ENCODE data around the gene MATN3. TPM values are rescaled to one million over a fixed set of nuclear protein-coding genes. Genes with fewer than 3 reads are reported as not detected.

Gene MATN3
- total and polyA plus RNA-seq, 2 of the 13 experiments (the other 11 are each of a cell fraction or from before 2014, with no cell fraction given) = 36.1 to 208 TPM

GRCh38 chr2:20012032-20012281 lies 511 bp downstream of the MATN3 start:
- Histone ChIP-seq H3K27ac (ENCODE audit: extremely low read length, insufficient read depth, low read length) (peak overlapping the region; percentile 72), H3K27me3 (ENCODE audit: control insufficient read depth in 1 of 2, insufficient read depth in 2 of 2, low read length in 2 of 2) (no peaks in the 10 kb centered on the region; a peak in 1 of 5 replicates), H3K4me3 (replicated peaks in 1 of 3; ENCODE audit: insufficient read depth in 1 of 3, low read depth in 2 of 3, low read length in 3 of 3) (peak overlapping the region; percentile 71 to 89 (median 71)), H4K20me1 (ENCODE audit: insufficient read depth, low read length) (no peaks in the 10 kb centered on the region), H3K79me2 (ENCODE audit: insufficient read depth, low read length) (peaks cover 27% of the 10 kb centered on the region), H3K9me3 (ENCODE audit: low read length) (no peaks in the 10 kb centered on the region), H3K36me3 (replicated peaks in 1 of 2; ENCODE audit: control insufficient read depth in 1 of 2, insufficient read depth in 2 of 2, low read length in 2 of 2) (no peaks in the 10 kb centered on the region), H3K4me1 (ENCODE audit: insufficient read depth, low read length) (peaks cover 90% of the 10 kb centered on the region), H2AFZ (ENCODE audit: low read length) (peak overlapping the region; percentile 51), H3K4me2 (ENCODE audit: low read depth, low read length) (peak overlapping the region; percentile 95), H3K9ac (ENCODE audit: insufficient read depth, low read depth, low read length) (peak overlapping the region; percentile 83)
- BruUV-seq (replicated peaks) = no TSS peak
- no peak for DNase-seq (ENCODE audit: low spot score)
- 23% methylated on average over 4 of the region's 4 CpGs for WGBS (ENCODE audit: low lambda C conversion rate)
- intact Hi-C loops (cut with micrococcal nuclease; ENCODE audit: unreplicated experiment) = no loop called here
- ChIA-PET POLR2A (interaction anchor here (0.8 to 8.9 kb wide), 4 partner anchors 22 to 111 kb away, joined by 3 to 109 read pairs (median 6); partner anchors contain the start of genes LAPTM4A, TTC32 and WDR35), CTCF (ENCODE audit: low intra/inter-chr PET ratio, low total read pairs) (interaction anchor here (1.4 kb wide), 1 partner anchor 56 kb away, joined by 3 read pairs; no protein-coding TSS in a partner anchor)
- in situ Hi-C loops (cut with HindIII; ENCODE audit: extremely low pct_ligation_motif_present, low pct_unique_long_range_greater_than_20kb) = loop anchor here (5.0 kb wide), 1 partner anchor 80 kb away; no protein-coding TSS in a partner anchor
- peak; percentile 44 for ATAC-seq
- no peak for FAIRE-seq
- 0 out of 2 replicates have a peak, but pooled peaks have one; percentile 4 for TF ChIP-seq HNF4A (CRISPR knock-in tag; IDR thresholded peaks at IDR 0.05)
- TF ChIP-seq ZNF546 (CRISPR knock-in tag; conservative IDR thresholded peaks at IDR 0.05) = 0 out of 2 replicates have a peak, but pooled peaks have one; percentile 42
- TF ChIP-seq ZNF333 (CRISPR knock-in tag; IDR thresholded peaks at IDR 0.05; ENCODE audit: borderline replicate concordance) = 0 out of 2 replicates have a peak, but pooled peaks have one; percentile 3
- peak; percentile 22; the same call in 1 of the 2 replicates for TF ChIP-seq ZC3H4 (CRISPR knock-in tag; IDR thresholded peaks at IDR 0.05; ENCODE audit: borderline replicate concordance)
- TF ChIP-seq GLI4 (CRISPR knock-in tag; IDR thresholded peaks at IDR 0.05; ENCODE audit: borderline replicate concordance) = no peak
- no peak for TF ChIP-seq ZMYM4 (CRISPR knock-in tag; IDR thresholded peaks at IDR 0.05)
- no peak for TF ChIP-seq THAP11 (CRISPR knock-in tag; IDR thresholded peaks at IDR 0.05)
- peak; percentile 64; the same call in 1 of the 2 replicates for TF ChIP-seq ZNF598 (CRISPR knock-in tag; IDR thresholded peaks at IDR 0.05; ENCODE audit: borderline replicate concordance)
- TF ChIP-seq ZNF768 (CRISPR knock-in tag; IDR thresholded peaks at IDR 0.05) = 0 out of 2 replicates have a peak, but pooled peaks have one; percentile 7
- TF ChIP-seq, protein P1, sequence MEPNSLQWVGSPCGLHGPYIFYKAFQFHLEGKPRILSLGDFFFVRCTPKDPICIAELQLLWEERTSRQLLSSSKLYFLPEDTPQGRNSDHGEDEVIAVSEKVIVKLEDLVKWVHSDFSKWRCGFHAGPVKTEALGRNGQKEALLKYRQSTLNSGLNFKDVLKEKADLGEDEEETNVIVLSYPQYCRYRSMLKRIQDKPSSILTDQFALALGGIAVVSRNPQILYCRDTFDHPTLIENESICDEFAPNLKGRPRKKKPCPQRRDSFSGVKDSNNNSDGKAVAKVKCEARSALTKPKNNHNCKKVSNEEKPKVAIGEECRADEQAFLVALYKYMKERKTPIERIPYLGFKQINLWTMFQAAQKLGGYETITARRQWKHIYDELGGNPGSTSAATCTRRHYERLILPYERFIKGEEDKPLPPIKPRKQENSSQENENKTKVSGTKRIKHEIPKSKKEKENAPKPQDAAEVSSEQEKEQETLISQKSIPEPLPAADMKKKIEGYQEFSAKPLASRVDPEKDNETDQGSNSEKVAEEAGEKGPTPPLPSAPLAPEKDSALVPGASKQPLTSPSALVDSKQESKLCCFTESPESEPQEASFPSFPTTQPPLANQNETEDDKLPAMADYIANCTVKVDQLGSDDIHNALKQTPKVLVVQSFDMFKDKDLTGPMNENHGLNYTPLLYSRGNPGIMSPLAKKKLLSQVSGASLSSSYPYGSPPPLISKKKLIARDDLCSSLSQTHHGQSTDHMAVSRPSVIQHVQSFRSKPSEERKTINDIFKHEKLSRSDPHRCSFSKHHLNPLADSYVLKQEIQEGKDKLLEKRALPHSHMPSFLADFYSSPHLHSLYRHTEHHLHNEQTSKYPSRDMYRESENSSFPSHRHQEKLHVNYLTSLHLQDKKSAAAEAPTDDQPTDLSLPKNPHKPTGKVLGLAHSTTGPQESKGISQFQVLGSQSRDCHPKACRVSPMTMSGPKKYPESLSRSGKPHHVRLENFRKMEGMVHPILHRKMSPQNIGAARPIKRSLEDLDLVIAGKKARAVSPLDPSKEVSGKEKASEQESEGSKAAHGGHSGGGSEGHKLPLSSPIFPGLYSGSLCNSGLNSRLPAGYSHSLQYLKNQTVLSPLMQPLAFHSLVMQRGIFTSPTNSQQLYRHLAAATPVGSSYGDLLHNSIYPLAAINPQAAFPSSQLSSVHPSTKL (CRISPR knock-in tag; IDR thresholded peaks at IDR 0.05) = no peak
- TF ChIP-seq ZNF264 (CRISPR knock-in tag; IDR thresholded peaks at IDR 0.05) = no peak
- 0 out of 2 replicates have a peak, but pooled peaks have one; percentile 16 for TF ChIP-seq BRD4 (CRISPR knock-in tag; IDR thresholded peaks at IDR 0.05)
- no peak; the same call in 1 of the 2 replicates for TF ChIP-seq SALL2 (CRISPR knock-in tag; IDR thresholded peaks at IDR 0.05)
- peak; percentile 23; the same call in 1 of the 2 replicates for TF ChIP-seq SNAI1 (CRISPR knock-in tag; IDR thresholded peaks at IDR 0.05; ENCODE audit: borderline replicate concordance)
- TF ChIP-seq KDM3A (CRISPR knock-in tag; IDR thresholded peaks at IDR 0.05; ENCODE audit: low read depth) = no peak
- TF ChIP-seq, protein P2, sequence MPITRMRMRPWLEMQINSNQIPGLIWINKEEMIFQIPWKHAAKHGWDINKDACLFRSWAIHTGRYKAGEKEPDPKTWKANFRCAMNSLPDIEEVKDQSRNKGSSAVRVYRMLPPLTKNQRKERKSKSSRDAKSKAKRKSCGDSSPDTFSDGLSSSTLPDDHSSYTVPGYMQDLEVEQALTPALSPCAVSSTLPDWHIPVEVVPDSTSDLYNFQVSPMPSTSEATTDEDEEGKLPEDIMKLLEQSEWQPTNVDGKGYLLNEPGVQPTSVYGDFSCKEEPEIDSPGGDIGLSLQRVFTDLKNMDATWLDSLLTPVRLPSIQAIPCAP (CRISPR knock-in tag; IDR thresholded peaks at IDR 0.05; ENCODE audit: low read depth) = no peak
- no peak for TF ChIP-seq BCL3 (CRISPR knock-in tag; IDR thresholded peaks at IDR 0.05)

Measured in HepG2 (cell line).